Neural cell (in vitro differentiated cells): Measurements from ENCODE around the gene MEIS3. TPM values are rescaled to one million over a fixed set of nuclear protein-coding genes. Genes with fewer than 3 reads are reported as not detected.

Experiments used
- H2AFZ ChIP-seq: fragments of 200-600, 300-800 bp; sonication (generic), shearing (Covaris generic); 2 replicates; pipeline ENCODE4 v1.6.0; 2014; ENCODE audit warnings: low read depth, mild to moderate bottlenecking, antibody characterized with exemption, low read length, moderate library complexity
- H3F3A ChIP-seq: fragments of 200-600 bp; shearing (Covaris generic); 2 replicates; pipeline ENCODE4 v1.6.1; 2016; ENCODE audit warnings: mild to moderate bottlenecking, moderate library complexity, mixed read lengths, antibody characterized with exemption, low read length; ENCODE audit not compliant: insufficient read depth, poor library complexity, severe bottlenecking
- H3K27ac ChIP-seq: fragments of 200-600, 300-800 bp; sonication (generic), shearing (Covaris generic); 2 replicates; pipeline ENCODE4 v1.5.1; 2014; ENCODE audit warnings: mild to moderate bottlenecking, low read length, moderate library complexity
- H3K27me3 ChIP-seq: fragments of 300-800, 200-600 bp; sonication (generic), shearing (Covaris generic); 2 replicates; pipeline ENCODE4 v1.6.0; 2014; ENCODE audit warnings: mild to moderate bottlenecking, low read depth, low read length, moderate library complexity; ENCODE audit not compliant: insufficient read depth
- H3K36me3 ChIP-seq: fragments of 300-800, 200-600 bp; sonication (generic), shearing (Covaris generic); 2 replicates; pipeline ENCODE4 v1.5.1; 2014; ENCODE audit warnings: mild to moderate bottlenecking, antibody characterized with exemption, low read length, moderate library complexity; ENCODE audit not compliant: insufficient read depth
- H3K4me2 ChIP-seq: fragments of 300-800, 200-600 bp; sonication (generic), shearing (Covaris generic); 2 replicates; pipeline ENCODE4 v1.6.0; 2014; ENCODE audit warnings: mild to moderate bottlenecking, low read length
- H3K4me3 ChIP-seq: fragments of 300-800, 200-600 bp; sonication (generic), shearing (Covaris generic); 2 replicates; pipeline ENCODE4 v1.5.1; 2014; ENCODE audit warnings: mild to moderate bottlenecking, low read length, moderate library complexity
- H3K79me2 ChIP-seq: fragments of 200-600 bp; shearing (Covaris generic); replicated peaks from 2 replicates; pipeline ENCODE4 v1.6.0; 2014; ENCODE audit warnings: mild to moderate bottlenecking, low read length, moderate library complexity; ENCODE audit not compliant: insufficient read depth
- H3K9ac ChIP-seq: fragments of 300-800, 200-600 bp; sonication (generic), shearing (Covaris generic); 2 replicates; pipeline ENCODE4 v1.6.1; 2016; ENCODE audit warnings: mild to moderate bottlenecking, low read length, mixed read lengths
- H3K9me2 ChIP-seq: fragments of 200-600 bp; shearing (Covaris generic); 2 replicates; pipeline ENCODE4 v1.6.1; 2016; ENCODE audit warnings: mild to moderate bottlenecking, low read length, mixed read lengths; ENCODE audit not compliant: insufficient read depth
- H3K9me3 ChIP-seq: fragments of 200-600, 300-800 bp; sonication (generic), shearing (Covaris generic); 2 replicates; pipeline ENCODE4 v1.6.1; 2016; ENCODE audit warnings: mild to moderate bottlenecking, mixed run types, low read length, moderate library complexity, mixed read lengths
- H4K20me1 ChIP-seq: fragments of 200-600 bp; shearing (Covaris generic); 2 replicates; pipeline ENCODE4 v1.6.1; 2016; ENCODE audit warnings: mild to moderate bottlenecking, mixed run types; ENCODE audit not compliant: insufficient read depth
- EP300 ChIP-seq: fragments of 450-650 bp; conservative IDR thresholded peaks from 2 replicates; pipeline ENCODE4 v1.6.1; 2014; ENCODE audit warnings: antibody characterized with exemption, mild to moderate bottlenecking, moderate library complexity; ENCODE audit not compliant: poor library complexity, severe bottlenecking
- EZH2 ChIP-seq: fragments of 200-600, 300-800 bp; shearing (Covaris generic), sonication (generic); IDR thresholded peaks from 2 replicates; pipeline ENCODE4 v1.6.1; 2014; ENCODE audit warnings: antibody characterized with exemption, low read length, borderline replicate concordance, mild to moderate bottlenecking; ENCODE audit not compliant: insufficient read depth, poor library complexity, severe bottlenecking
- MXI1 ChIP-seq: fragments of 450-650 bp; conservative IDR thresholded peaks from 2 replicates; pipeline ENCODE4 v1.6.1; 2014; ENCODE audit warnings: antibody characterized with exemption, mild to moderate bottlenecking; ENCODE audit not compliant: poor library complexity, severe bottlenecking
- POLR2AphosphoS5 ChIP-seq: IDR thresholded peaks from 2 replicates; pipeline ENCODE4 v1.6.1; 2012
- RAD21 ChIP-seq: fragments of 450-650 bp; conservative IDR thresholded peaks from 2 replicates; pipeline ENCODE4 v1.6.1; 2014; ENCODE audit warnings: antibody characterized with exemption, mild to moderate bottlenecking, moderate library complexity
- SMC3 ChIP-seq: fragments of 450-650 bp; conservative IDR thresholded peaks from 2 replicates; pipeline ENCODE4 v1.6.1; 2014; ENCODE audit warnings: antibody characterized with exemption, mild to moderate bottlenecking, moderate library complexity; ENCODE audit not compliant: poor library complexity
- TAF1 ChIP-seq: IDR thresholded peaks from 2 replicates; pipeline ENCODE4 v1.6.1; 2012; ENCODE audit warnings: low read depth
- polyA plus RNA-seq: library from polyadenylated mRNA; depleted of rRNA; stranded (reverse); fragments of >200 nt; gene quantifications from 2 replicates; pipeline ENCODE4 v1.2.3, GENCODE V29; 2014
- TF ChIP-seq, protein P1 (sequence below): fragments of 450-650 bp; IDR thresholded peaks from 2 replicates; pipeline ENCODE4 v1.5.1; 2014; ENCODE audit warnings: antibody characterized with exemption, mild to moderate bottlenecking, moderate library complexity; ENCODE audit not compliant: poor library complexity, severe bottlenecking
- TF ChIP-seq, protein P2 (sequence below): IDR thresholded peaks from 2 replicates; pipeline ENCODE4 v1.6.1; 2012; ENCODE audit warnings: borderline replicate concordance

MEIS3 gene
- polyA plus RNA-seq, 1 donor from 2014 or later: 379 TPM

DNA sequence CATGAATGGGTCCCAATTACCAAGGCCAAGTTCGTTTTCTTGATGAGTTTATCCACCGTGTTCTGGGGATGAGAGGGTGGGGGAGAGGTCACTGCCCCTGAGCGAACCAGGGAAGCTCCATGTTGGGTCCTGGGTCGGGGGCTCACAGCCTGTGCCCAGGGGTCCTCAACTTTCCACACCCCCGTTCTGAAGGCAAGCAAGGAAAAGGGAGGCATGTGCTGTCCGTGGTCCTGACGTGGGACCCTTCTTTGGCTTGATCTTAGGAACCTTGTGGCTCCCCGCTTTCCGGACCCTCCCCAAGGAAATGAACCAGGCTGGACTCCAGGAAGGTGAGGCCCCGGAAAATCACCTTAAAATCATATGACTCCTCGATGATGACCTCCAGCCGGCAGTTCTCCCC lies 18.2 kb upstream of the MEIS3 start:
- no peaks in the 10 kb centered on the region for H3K79me2 ChIP-seq
- TF ChIP-seq TAF1: no peak
- TF ChIP-seq, protein P1, sequence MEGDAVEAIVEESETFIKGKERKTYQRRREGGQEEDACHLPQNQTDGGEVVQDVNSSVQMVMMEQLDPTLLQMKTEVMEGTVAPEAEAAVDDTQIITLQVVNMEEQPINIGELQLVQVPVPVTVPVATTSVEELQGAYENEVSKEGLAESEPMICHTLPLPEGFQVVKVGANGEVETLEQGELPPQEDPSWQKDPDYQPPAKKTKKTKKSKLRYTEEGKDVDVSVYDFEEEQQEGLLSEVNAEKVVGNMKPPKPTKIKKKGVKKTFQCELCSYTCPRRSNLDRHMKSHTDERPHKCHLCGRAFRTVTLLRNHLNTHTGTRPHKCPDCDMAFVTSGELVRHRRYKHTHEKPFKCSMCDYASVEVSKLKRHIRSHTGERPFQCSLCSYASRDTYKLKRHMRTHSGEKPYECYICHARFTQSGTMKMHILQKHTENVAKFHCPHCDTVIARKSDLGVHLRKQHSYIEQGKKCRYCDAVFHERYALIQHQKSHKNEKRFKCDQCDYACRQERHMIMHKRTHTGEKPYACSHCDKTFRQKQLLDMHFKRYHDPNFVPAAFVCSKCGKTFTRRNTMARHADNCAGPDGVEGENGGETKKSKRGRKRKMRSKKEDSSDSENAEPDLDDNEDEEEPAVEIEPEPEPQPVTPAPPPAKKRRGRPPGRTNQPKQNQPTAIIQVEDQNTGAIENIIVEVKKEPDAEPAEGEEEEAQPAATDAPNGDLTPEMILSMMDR: no peak
- TF ChIP-seq MXI1: no peak
- no peak for TF ChIP-seq RAD21
- TF ChIP-seq, protein P2, sequence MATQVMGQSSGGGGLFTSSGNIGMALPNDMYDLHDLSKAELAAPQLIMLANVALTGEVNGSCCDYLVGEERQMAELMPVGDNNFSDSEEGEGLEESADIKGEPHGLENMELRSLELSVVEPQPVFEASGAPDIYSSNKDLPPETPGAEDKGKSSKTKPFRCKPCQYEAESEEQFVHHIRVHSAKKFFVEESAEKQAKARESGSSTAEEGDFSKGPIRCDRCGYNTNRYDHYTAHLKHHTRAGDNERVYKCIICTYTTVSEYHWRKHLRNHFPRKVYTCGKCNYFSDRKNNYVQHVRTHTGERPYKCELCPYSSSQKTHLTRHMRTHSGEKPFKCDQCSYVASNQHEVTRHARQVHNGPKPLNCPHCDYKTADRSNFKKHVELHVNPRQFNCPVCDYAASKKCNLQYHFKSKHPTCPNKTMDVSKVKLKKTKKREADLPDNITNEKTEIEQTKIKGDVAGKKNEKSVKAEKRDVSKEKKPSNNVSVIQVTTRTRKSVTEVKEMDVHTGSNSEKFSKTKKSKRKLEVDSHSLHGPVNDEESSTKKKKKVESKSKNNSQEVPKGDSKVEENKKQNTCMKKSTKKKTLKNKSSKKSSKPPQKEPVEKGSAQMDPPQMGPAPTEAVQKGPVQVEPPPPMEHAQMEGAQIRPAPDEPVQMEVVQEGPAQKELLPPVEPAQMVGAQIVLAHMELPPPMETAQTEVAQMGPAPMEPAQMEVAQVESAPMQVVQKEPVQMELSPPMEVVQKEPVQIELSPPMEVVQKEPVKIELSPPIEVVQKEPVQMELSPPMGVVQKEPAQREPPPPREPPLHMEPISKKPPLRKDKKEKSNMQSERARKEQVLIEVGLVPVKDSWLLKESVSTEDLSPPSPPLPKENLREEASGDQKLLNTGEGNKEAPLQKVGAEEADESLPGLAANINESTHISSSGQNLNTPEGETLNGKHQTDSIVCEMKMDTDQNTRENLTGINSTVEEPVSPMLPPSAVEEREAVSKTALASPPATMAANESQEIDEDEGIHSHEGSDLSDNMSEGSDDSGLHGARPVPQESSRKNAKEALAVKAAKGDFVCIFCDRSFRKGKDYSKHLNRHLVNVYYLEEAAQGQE: no peak
- no peak for TF ChIP-seq SMC3
- no peak for TF ChIP-seq POLR2AphosphoS5
- TF ChIP-seq EP300: no peak
- TF ChIP-seq EZH2: no peak
- H3K36me3 ChIP-seq: no peaks in the 10 kb centered on the region
- no peak overlapping the region for H2AFZ ChIP-seq
- H3K4me3 ChIP-seq: no peak overlapping the region
- no peaks in the 10 kb centered on the region for H3K9me3 ChIP-seq
- no peaks in the 10 kb centered on the region for H3K9me2 ChIP-seq
- no peaks in the 10 kb centered on the region for H3F3A ChIP-seq
- H4K20me1 ChIP-seq: no peaks in the 10 kb centered on the region
- H3K9ac ChIP-seq: peak overlapping the region; percentile 65
- H3K4me2 ChIP-seq: no peak overlapping the region
- H3K27ac ChIP-seq: peak overlapping the region; percentile 86
- H3K27me3 ChIP-seq: no peaks in the 10 kb centered on the region

DNA sequence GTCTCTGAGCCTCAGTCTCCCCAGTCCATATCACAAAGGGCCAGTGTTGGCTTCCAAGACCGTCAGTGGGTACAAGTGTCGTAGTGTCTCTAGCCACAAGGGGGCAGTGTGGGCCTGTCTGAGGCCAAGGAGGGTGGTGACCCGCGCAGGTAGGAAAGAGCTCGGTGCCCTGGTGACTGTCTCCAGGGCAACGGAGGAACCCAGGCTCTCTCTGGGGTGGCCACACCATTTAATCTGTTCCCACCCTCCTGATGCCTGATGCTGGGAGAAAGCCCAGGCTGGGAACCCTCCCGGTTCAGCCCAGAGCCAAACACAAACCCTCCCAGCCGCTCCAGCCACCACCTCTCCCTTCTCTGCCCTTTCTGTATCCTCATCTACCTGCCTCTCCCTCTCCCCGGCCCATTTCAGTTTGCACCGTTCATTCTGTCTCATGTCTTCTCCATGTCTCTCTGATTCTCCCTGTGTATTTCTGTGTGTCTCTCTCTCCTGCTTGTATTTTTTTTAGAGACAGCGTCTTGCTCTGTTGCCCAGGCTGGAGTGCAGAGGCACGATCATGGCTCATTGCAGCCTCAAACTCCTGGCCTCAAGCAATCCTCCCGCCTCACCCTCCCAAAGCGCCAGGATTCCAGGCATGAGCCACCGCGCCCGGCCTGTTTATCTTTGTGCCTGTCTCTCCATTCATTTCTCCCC lies 17.5 kb upstream of the MEIS3 start:
- Histone ChIP-seq H3K27me3 (no peaks in the 10 kb centered on the region), H3K4me2 (no peak overlapping the region), H3F3A (no peaks in the 10 kb centered on the region), H3K36me3 (no peaks in the 10 kb centered on the region), H2AFZ (peak overlapping the region; percentile 37), H3K79me2 (no peaks in the 10 kb centered on the region), H3K4me3 (peak overlapping the region; percentile 54), H3K9ac (peak overlapping the region; percentile 65), H3K27ac (peak overlapping the region; percentile 86), H4K20me1 (no peaks in the 10 kb centered on the region), H3K9me3 (no peaks in the 10 kb centered on the region), H3K9me2 (no peaks in the 10 kb centered on the region)
- TF ChIP-seq TAF1: no peak
- peak; percentile 45 for TF ChIP-seq EP300
- TF ChIP-seq POLR2AphosphoS5: peak; percentile 47
- TF ChIP-seq RAD21: peak; percentile 98
- TF ChIP-seq EZH2: no peak
- TF ChIP-seq, protein P1: peak; percentile 99
- TF ChIP-seq, protein P2: no peak
- peak; percentile 74 for TF ChIP-seq MXI1
- TF ChIP-seq SMC3: peak; percentile 98
